GM12878 (cell line): Measurements from ENCODE around the gene LRIT3. TPM values are rescaled to one million over a fixed set of nuclear protein-coding genes. Genes with fewer than 3 reads are reported as not detected.

Experiments used
- ATAC-seq: fragments of 200-7000 bp; cut with Tn5 transposase; 3 replicates; pipeline ENCODE4 v1.9.1; 2020; ENCODE audit warnings: mild to moderate bottlenecking, moderate library complexity
- BruUV-seq: library from RNA; stranded (reverse); fragments of 400-500 nt; replicated peaks from 2 replicates; lab custom pipeline; 2021; lab: Mats Ljungman, UMichigan
- CTCF ChIA-PET: fragments of 300-600 bp; sonication (Branson Sonifier 250); formaldehyde crosslinking; extraction: SDS; loops from one replicate; lab custom pipeline; 2021; ENCODE audit warnings: inconsistent platforms; lab: Yijun Ruan, JAX
- POLR2A ChIA-PET: fragments of 350-600 bp; formaldehyde crosslinking; extraction: SDS; loops from one replicate; lab custom pipeline; 2021; ENCODE audit warnings: inconsistent platforms; lab: Charles Lee
- RAD21 ChIA-PET: fragments of 300-600 bp; sonication (Branson Sonifier 250); formaldehyde crosslinking; loops from one replicate; lab custom pipeline; 2023; ENCODE audit warnings: antibody characterized with exemption; ENCODE audit not compliant: unreplicated experiment; lab: Charles Lee
- SMC1A ChIA-PET: fragments of 300-600 bp; sonication (Branson Sonifier 250); formaldehyde crosslinking; loops from one replicate; lab custom pipeline; 2023; ENCODE audit not compliant: unreplicated experiment, uncharacterized antibody; lab: Charles Lee
- DNase-seq: peaks from one replicate; pipeline ENCODE4 v3.0.0-alpha.2; 2011; ENCODE audit warnings: low read depth, low spot score
- FAIRE-seq: peaks from 3 replicates; lab custom pipeline; 2011; peaks lifted over from hg19 to GRCh38; lab: Jason Lieb, UNC
- H2AFZ ChIP-seq: 2 replicates; pipeline ENCODE4 v1.6.0; 2011; ENCODE audit warnings: low read depth, low read length, control low read depth; ENCODE audit not compliant: control insufficient read depth
- H3K27ac ChIP-seq: 2 replicates; pipeline ENCODE4 v1.5.1; 2011; ENCODE audit warnings: control low read depth; ENCODE audit not compliant: control insufficient read depth, insufficient read depth
- H3K27me3 ChIP-seq, 2 experiments: replicated peaks in 1 of 2; 2 replicates each; pipeline versions ENCODE4 v1.6.0 to v1.6.1; 2011; ENCODE audit warnings: low read length in 1 of 2; ENCODE audit not compliant: control insufficient read depth in 2 of 2, insufficient read depth in 2 of 2
- H3K36me3 ChIP-seq, 2 experiments: 2 replicates each; pipeline ENCODE4 v1.5.1; 2011; ENCODE audit warnings: low read length in 1 of 2; ENCODE audit not compliant: control insufficient read depth in 2 of 2, insufficient read depth in 2 of 2
- H3K4me1 ChIP-seq: 2 replicates; pipeline ENCODE4 v1.6.1; 2011; ENCODE audit warnings: mild to moderate bottlenecking, low read length, moderate library complexity, mixed read lengths; ENCODE audit not compliant: control insufficient read depth, insufficient read depth
- H3K4me2 ChIP-seq: 2 replicates; pipeline ENCODE4 v1.6.0; 2011; ENCODE audit warnings: control low read depth; ENCODE audit not compliant: control insufficient read depth, insufficient read depth
- H3K4me3 ChIP-seq: fragments of 200-600 bp; sonication (generic); 2 replicates; pipeline ENCODE4 v1.5.1; 2016
- H3K79me2 ChIP-seq: 2 replicates; pipeline ENCODE4 v1.6.0; 2011; ENCODE audit warnings: low read length; ENCODE audit not compliant: control insufficient read depth, insufficient read depth
- H3K9ac ChIP-seq: 2 replicates; pipeline ENCODE4 v1.8.0; 2011; ENCODE audit warnings: low read length, control low read depth, mixed read lengths; ENCODE audit not compliant: control insufficient read depth, insufficient read depth
- H3K9me3 ChIP-seq: replicated peaks from 3 replicates; pipeline ENCODE4 v1.5.1; 2011; ENCODE audit warnings: mild to moderate bottlenecking, low read length; ENCODE audit not compliant: control insufficient read depth, insufficient read depth
- H4K20me1 ChIP-seq: 2 replicates; pipeline ENCODE4 v1.6.0; 2011; ENCODE audit not compliant: control insufficient read depth, insufficient read depth
- BCL11A ChIP-seq: IDR thresholded peaks from 2 replicates; pipeline ENCODE4 v1.6.1; 2011; ENCODE audit warnings: low read depth, low read length
- CBX3 ChIP-seq: fragments of 200-600 bp; sonication (generic); IDR thresholded peaks from 2 replicates; pipeline ENCODE4 v1.6.1; 2016; ENCODE audit warnings: low read depth, borderline replicate concordance
- HSF1 ChIP-seq: fragments of 150-350 bp; IDR thresholded peaks from 2 replicates; pipeline ENCODE4 v1.6.1; 2014; ENCODE audit warnings: mild to moderate bottlenecking, low read depth, low read length
- RAD21 ChIP-seq: IDR thresholded peaks from 2 replicates; pipeline ENCODE4 v1.6.1; 2011; ENCODE audit warnings: mild to moderate bottlenecking, low read depth, low read length, moderate library complexity; ENCODE audit not compliant: insufficient read depth
- SUZ12 ChIP-seq: fragments of 200-600 bp; sonication (generic); IDR thresholded peaks from one replicate; pipeline ENCODE4 v1.6.1; 2018; ENCODE audit warnings: antibody characterized with exemption, mild to moderate bottlenecking; ENCODE audit not compliant: unreplicated experiment
- TCF12 ChIP-seq: IDR thresholded peaks from 2 replicates; pipeline ENCODE4 v1.6.1; 2011; ENCODE audit warnings: low read depth, mild to moderate bottlenecking, low read length
- TCF7 ChIP-seq: IDR thresholded peaks from 2 replicates; pipeline ENCODE4 v1.6.1; 2014; ENCODE audit warnings: antibody characterized with exemption, borderline replicate concordance
- YY1 ChIP-seq: IDR thresholded peaks from 2 replicates; pipeline ENCODE4 v1.6.1; 2011; ENCODE audit warnings: low read depth, mild to moderate bottlenecking, low read length
- ZBTB4 ChIP-seq: fragments of 450-650 bp; formaldehyde crosslinking; IDR thresholded peaks from 2 replicates; pipeline ENCODE4 v1.4.0; 2022; ENCODE audit warnings: mild to moderate bottlenecking, moderate library complexity
- ZNF622 ChIP-seq: fragments of 450-650 bp; IDR thresholded peaks from 2 replicates; pipeline ENCODE4 v1.6.1; 2017; ENCODE audit warnings: mild to moderate bottlenecking, inconsistent platforms
- WGBS: methylation state at CpG from one replicate; pipeline ENCODE4 v1.1.6; 2016; ENCODE audit warnings: low lambda C conversion rate; ENCODE audit not compliant: insufficient replicate concordance, insufficient coverage; ENCODE audit errors: missing lambda C conversion rate; 5-methylcytosine and 5-hydroxymethylcytosine counted together
- in situ Hi-C: fragments of 300-500 bp; cut with MboI; formaldehyde crosslinking; loops from 9 replicates; pipeline ENCODE4 v1.14.3; 2018; ENCODE audit warnings: mixed read lengths
- intact Hi-C: fragments of 100-400 bp; cut with micrococcal nuclease; formaldehyde crosslinking; loops from one replicate; pipeline ENCODE4 v1.14.2; 2022; ENCODE audit not compliant: unreplicated experiment
- polyA plus RNA-seq, 11 experiments: library from polyadenylated mRNA; depleted of rRNA in 4 of 11; unstranded in 6 of 11; stranded (reverse) in 5 of 11; fragments of >200 nt; fragmentation: Nextera tagmentation in 4 of 11; fragmentation: Illumina TruSeq in 1 of 11; extraction: Ambion mirVana in 4 of 11; extraction: Trizol in 1 of 11; gene quantifications; 1 replicate in 1 of 11; 2 replicates in 10 of 11; pipeline versions ENCODE4 v1.2.1 to v1.2.3, GENCODE V29; 2011 to 2016; ENCODE audit warnings: inconsistent platforms in 2 of 11, missing spikeins in 2 of 11, low read depth in 1 of 11
- total RNA-seq, 4 experiments: library from RNA; depleted of rRNA in 3 of 4; stranded (reverse); fragments of >200 nt in 3 of 4; fragmentation: Illumina TruSeq in 1 of 4; extraction: Trizol in 1 of 4; gene quantifications; 2 replicates each; pipeline versions ENCODE4 v1.2.1 to v1.2.3, GENCODE V29; 2013 to 2021
- TF ChIP-seq, protein P1 (sequence below): IDR thresholded peaks from 2 replicates; pipeline ENCODE4 v1.6.1; 2012; ENCODE audit warnings: mild to moderate bottlenecking, low read depth, low read length

LRIT3 gene
- total and polyA plus RNA-seq, 10 of the 15 experiments (the other 5 are each of a cell fraction or from before 2014, with no cell fraction given): 0.04 to 0.20 (median 0.10) TPM; not detected in 6

DNA sequence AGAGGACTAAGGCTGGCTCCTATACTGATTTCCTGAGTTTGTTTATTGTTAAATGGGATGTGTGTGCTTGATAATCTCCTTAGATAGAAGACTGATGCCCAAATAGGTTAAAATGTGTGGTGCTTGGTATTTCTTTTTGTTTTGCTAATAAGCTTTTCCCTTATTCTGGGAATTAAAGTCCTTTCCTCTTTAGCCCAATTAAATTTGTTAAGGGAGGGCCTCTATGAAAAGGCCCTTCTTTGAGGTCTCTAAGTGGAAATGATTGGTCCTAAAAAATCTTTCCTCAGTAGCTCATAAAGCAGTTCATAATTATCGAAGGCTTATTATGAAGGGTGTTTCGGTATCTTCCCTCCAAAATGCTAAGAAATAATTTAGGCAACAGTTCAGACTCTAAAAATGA lies 20.2 kb upstream of the LRIT3 start, which contains the start of gene RRH:
TSS of gene RRH (plus strand) at position 301 of the 400 bp plus-strand sequence. CDS start at position 357, 56 bp downstream.
- FAIRE-seq (no peak), DNase-seq (no peak), ATAC-seq (no peak)
- 100% methylated on average over 2 of the region's 2 CpGs for WGBS
- Histone ChIP-seq H4K20me1 (no peaks in the 10 kb centered on the region), H3K27me3 (no peaks in the 10 kb centered on the region), H3K79me2 (no peaks in the 10 kb centered on the region), H3K4me2 (no peak within 1 kb of the TSS), H2AFZ (no peak within 1 kb of the TSS), H3K9me3 (no peaks in the 10 kb centered on the region), H3K4me3 (no peak within 1 kb of the TSS), H3K4me1 (no peaks in the 10 kb centered on the region), H3K36me3 (no peaks in the 10 kb centered on the region; a peak in 1 of 4 replicates), H3K27ac (no peak within 1 kb of the TSS), H3K9ac (no peak within 1 kb of the TSS)
- no TSS peak for BruUV-seq
- intact Hi-C loops (loop anchor here (2.0 kb wide), 1 partner anchor 405 kb away; no protein-coding TSS in a partner anchor), in situ Hi-C loops (no loop called here)
- POLR2A ChIA-PET: no interaction called here
- no peak for TF ChIP-seq ZBTB4 (CRISPR knock-in tag)
- no peak for TF ChIP-seq YY1
- TF ChIP-seq, protein P1, sequence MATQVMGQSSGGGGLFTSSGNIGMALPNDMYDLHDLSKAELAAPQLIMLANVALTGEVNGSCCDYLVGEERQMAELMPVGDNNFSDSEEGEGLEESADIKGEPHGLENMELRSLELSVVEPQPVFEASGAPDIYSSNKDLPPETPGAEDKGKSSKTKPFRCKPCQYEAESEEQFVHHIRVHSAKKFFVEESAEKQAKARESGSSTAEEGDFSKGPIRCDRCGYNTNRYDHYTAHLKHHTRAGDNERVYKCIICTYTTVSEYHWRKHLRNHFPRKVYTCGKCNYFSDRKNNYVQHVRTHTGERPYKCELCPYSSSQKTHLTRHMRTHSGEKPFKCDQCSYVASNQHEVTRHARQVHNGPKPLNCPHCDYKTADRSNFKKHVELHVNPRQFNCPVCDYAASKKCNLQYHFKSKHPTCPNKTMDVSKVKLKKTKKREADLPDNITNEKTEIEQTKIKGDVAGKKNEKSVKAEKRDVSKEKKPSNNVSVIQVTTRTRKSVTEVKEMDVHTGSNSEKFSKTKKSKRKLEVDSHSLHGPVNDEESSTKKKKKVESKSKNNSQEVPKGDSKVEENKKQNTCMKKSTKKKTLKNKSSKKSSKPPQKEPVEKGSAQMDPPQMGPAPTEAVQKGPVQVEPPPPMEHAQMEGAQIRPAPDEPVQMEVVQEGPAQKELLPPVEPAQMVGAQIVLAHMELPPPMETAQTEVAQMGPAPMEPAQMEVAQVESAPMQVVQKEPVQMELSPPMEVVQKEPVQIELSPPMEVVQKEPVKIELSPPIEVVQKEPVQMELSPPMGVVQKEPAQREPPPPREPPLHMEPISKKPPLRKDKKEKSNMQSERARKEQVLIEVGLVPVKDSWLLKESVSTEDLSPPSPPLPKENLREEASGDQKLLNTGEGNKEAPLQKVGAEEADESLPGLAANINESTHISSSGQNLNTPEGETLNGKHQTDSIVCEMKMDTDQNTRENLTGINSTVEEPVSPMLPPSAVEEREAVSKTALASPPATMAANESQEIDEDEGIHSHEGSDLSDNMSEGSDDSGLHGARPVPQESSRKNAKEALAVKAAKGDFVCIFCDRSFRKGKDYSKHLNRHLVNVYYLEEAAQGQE: no peak
- TF ChIP-seq SUZ12: no peak
- no peak for TF ChIP-seq TCF7
- no peak for TF ChIP-seq TCF12
- no peak for TF ChIP-seq HSF1
- no peak for TF ChIP-seq CBX3
- TF ChIP-seq RAD21: no peak
- no peak for TF ChIP-seq BCL11A
- no peak for TF ChIP-seq ZNF622
- CTCF ChIA-PET: interaction anchor here (0.7 to 4.8 kb wide), 11 partner anchors 11 to 407 kb away, joined by 3 to 36 read pairs (median 5); partner anchors contain the start of gene SEC24B
- SMC1A ChIA-PET: interaction anchor here (0.6 to 2.9 kb wide), 3 partner anchors 127 to 165 kb away, joined by 3 to 12 read pairs (median 4); no protein-coding TSS in a partner anchor
- RAD21 ChIA-PET: interaction anchor here (1.2 to 1.5 kb wide), 2 partner anchors 394 to 407 kb away, joined by 3 to 6 read pairs; partner anchors contain the start of gene SEC24B
